HepG2 (cell line): ENCODE results near the gene NEMF. TPM values are rescaled to one million over a fixed set of nuclear protein-coding genes. Genes with fewer than 3 reads are reported as not detected.

Experiments used
- BRD4 ChIP-seq: sonication (generic); formaldehyde crosslinking; IDR thresholded peaks from 2 replicates; pipeline ENCODE4 v1.4.0; 2020; ENCODE audit warnings: missing genetic modification reagents
- MED1 ChIP-seq: sonication (generic); formaldehyde crosslinking; IDR thresholded peaks from 2 replicates; pipeline ENCODE4 v1.4.0; 2020; ENCODE audit warnings: missing genetic modification reagents
- MIER2 ChIP-seq: IDR thresholded peaks from 2 replicates; pipeline ENCODE4 v1.6.1; 2016; ENCODE audit warnings: missing biosample characterization, missing genetic modification reagents
- NCOA2 ChIP-seq: sonication (generic); formaldehyde crosslinking; IDR thresholded peaks from 2 replicates; pipeline ENCODE4 v1.8.0; 2022; ENCODE audit warnings: inconsistent platforms
- NFIB ChIP-seq: sonication (generic); formaldehyde crosslinking; IDR thresholded peaks from 2 replicates; pipeline ENCODE4 v1.9.0; 2021; ENCODE audit warnings: missing genetic modification reagents, mild to moderate bottlenecking, borderline replicate concordance
- RAD51 ChIP-seq: fragments of 450-650 bp; IDR thresholded peaks from 2 replicates; pipeline ENCODE4 v1.6.1; 2016; ENCODE audit warnings: borderline replicate concordance
- STAG1 ChIP-seq: sonication (generic); formaldehyde crosslinking; IDR thresholded peaks from 2 replicates; pipeline ENCODE4 v1.4.0; 2020; ENCODE audit warnings: missing genetic modification reagents
- STAT5B ChIP-seq: sonication (generic); formaldehyde crosslinking; IDR thresholded peaks from 2 replicates; pipeline ENCODE4 v1.4.0; 2020; ENCODE audit warnings: missing genetic modification reagents
- TAF15 ChIP-seq: fragments of 200-400 bp; formaldehyde crosslinking; IDR thresholded peaks from one replicate; pipeline ENCODE4 v1.6.1; 2018; ENCODE audit warnings: mild to moderate bottlenecking, low read depth, low read length; ENCODE audit not compliant: poor library complexity, severe bottlenecking
- ZNF124 ChIP-seq: sonication (generic); formaldehyde crosslinking; IDR thresholded peaks from 2 replicates; pipeline ENCODE4 v1.4.0; 2020; ENCODE audit warnings: missing genetic modification reagents
- ZNF605 ChIP-seq: sonication (generic); formaldehyde crosslinking; IDR thresholded peaks from 2 replicates; pipeline ENCODE4 v1.8.0; 2022; ENCODE audit warnings: mild to moderate bottlenecking, missing genetic modification reagents
- ZNF644 ChIP-seq: IDR thresholded peaks from 2 replicates; pipeline ENCODE4 v1.6.1; 2016; ENCODE audit warnings: low read depth
- ZNF749 ChIP-seq: sonication (generic); formaldehyde crosslinking; IDR thresholded peaks from 2 replicates; pipeline ENCODE4 v1.8.0; 2022; ENCODE audit warnings: mild to moderate bottlenecking, missing genetic modification reagents, moderate library complexity, borderline replicate concordance
- polyA plus RNA-seq, 8 experiments: library from polyadenylated mRNA; depleted of rRNA in 3 of 8; stranded (reverse) in 7 of 8; unstranded in 1 of 8; fragments of >200 nt; fragmentation: Illumina TruSeq in 4 of 8; extraction: Trizol in 4 of 8; gene quantifications; 2 replicates each; pipeline versions ENCODE4 v1.2.1 to v1.2.3, GENCODE V29; 2011 to 2016; ENCODE audit warnings: low read depth in 4 of 8, missing spikeins in 1 of 8, mixed read lengths in 1 of 8; ENCODE audit not compliant: insufficient read depth in 1 of 8
- total RNA-seq, 5 experiments: library from RNA; depleted of rRNA; stranded (reverse); fragments of >200 nt; fragmentation: Illumina TruSeq; extraction: Trizol; gene quantifications; 2 replicates each; pipeline ENCODE4 v1.2.3, GENCODE V29; 2016; ENCODE audit warnings: low read depth in 1 of 5
- TF ChIP-seq, protein P1 (sequence below): sonication (generic); formaldehyde crosslinking; IDR thresholded peaks from 2 replicates; pipeline ENCODE4 v1.4.0; 2020; ENCODE audit warnings: mild to moderate bottlenecking, missing genetic modification reagents
- TF ChIP-seq, protein P2 (sequence below): sonication (generic); formaldehyde crosslinking; IDR thresholded peaks from 2 replicates; pipeline ENCODE4 v1.4.0; 2020; ENCODE audit warnings: missing genetic modification reagents
- TF ChIP-seq, protein P3 (sequence below): sonication (generic); formaldehyde crosslinking; IDR thresholded peaks from 2 replicates; pipeline ENCODE4 v1.5.0; 2020; ENCODE audit warnings: missing genetic modification reagents
- TF ChIP-seq, protein P4 (sequence below): sonication (generic); formaldehyde crosslinking; IDR thresholded peaks from 2 replicates; pipeline ENCODE4 v1.4.0; 2020; ENCODE audit warnings: low read depth, mild to moderate bottlenecking, missing genetic modification reagents
- TF ChIP-seq, protein P5 (sequence below): IDR thresholded peaks from 2 replicates; pipeline ENCODE4 v1.4.0; 2020; ENCODE audit warnings: mild to moderate bottlenecking, missing genetic modification reagents

The NEMF gene
- total and polyA plus RNA-seq, 2 of the 13 experiments (the other 11 are each of a cell fraction or from before 2014, with no cell fraction given) = 21.3 to 57.9 TPM

DNA sequence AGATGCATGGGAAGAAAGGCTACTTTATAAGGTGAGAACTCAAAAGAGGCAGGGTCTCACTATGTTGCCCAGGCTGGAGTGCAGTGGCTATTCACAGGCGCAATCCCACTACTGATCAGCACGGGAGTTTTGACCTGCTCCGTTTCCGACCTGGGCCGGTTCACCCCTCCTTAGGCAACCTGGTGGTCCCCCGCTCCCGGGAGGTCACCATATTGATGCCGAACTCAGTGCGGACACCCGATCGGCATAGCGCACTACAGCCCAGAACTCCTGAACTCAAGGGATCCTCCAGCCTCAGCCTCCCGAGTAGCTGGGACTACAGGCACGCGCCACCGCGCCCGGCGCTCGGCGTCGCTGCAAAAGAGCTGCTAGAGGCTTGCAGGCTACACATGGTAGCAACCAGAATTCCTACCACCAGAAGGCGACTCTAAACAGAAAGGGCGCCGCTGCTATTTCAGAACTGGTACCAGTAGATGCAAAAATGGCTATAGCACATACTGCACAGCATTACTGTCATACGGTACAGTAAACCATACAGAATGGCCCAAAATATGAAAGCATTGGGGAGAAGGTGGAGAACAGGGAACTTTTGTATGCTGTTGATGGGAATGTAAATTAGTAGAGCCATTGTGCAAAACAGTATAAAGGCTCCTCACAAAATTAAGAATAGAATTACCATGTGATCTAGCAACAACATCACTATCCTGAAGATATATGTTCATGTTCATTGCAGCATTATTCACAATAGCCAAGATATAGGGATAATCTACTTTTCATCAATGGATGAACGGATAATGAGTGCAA, 1.2 kb upstream of the NEMF start (continued):
- TF ChIP-seq, protein P1, sequence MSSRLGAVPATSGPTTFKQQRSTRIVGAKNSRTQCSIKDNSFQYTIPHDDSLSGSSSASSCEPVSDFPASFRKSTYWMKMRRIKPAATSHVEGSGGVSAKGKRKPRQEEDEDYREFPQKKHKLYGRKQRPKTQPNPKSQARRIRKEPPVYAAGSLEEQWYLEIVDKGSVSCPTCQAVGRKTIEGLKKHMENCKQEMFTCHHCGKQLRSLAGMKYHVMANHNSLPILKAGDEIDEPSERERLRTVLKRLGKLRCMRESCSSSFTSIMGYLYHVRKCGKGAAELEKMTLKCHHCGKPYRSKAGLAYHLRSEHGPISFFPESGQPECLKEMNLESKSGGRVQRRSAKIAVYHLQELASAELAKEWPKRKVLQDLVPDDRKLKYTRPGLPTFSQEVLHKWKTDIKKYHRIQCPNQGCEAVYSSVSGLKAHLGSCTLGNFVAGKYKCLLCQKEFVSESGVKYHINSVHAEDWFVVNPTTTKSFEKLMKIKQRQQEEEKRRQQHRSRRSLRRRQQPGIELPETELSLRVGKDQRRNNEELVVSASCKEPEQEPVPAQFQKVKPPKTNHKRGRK (CRISPR knock-in tag) = no peak
- no peak for TF ChIP-seq BRD4
- no peak for TF ChIP-seq TAF15
- TF ChIP-seq STAG1 = peak; percentile 90
- peak; percentile 65 for TF ChIP-seq MED1 (CRISPR knock-in tag)
- no peak; the same call in 1 of the 2 replicates for TF ChIP-seq ZNF644
- no peak for TF ChIP-seq MIER2 (CRISPR knock-in tag)
- TF ChIP-seq, protein P2, sequence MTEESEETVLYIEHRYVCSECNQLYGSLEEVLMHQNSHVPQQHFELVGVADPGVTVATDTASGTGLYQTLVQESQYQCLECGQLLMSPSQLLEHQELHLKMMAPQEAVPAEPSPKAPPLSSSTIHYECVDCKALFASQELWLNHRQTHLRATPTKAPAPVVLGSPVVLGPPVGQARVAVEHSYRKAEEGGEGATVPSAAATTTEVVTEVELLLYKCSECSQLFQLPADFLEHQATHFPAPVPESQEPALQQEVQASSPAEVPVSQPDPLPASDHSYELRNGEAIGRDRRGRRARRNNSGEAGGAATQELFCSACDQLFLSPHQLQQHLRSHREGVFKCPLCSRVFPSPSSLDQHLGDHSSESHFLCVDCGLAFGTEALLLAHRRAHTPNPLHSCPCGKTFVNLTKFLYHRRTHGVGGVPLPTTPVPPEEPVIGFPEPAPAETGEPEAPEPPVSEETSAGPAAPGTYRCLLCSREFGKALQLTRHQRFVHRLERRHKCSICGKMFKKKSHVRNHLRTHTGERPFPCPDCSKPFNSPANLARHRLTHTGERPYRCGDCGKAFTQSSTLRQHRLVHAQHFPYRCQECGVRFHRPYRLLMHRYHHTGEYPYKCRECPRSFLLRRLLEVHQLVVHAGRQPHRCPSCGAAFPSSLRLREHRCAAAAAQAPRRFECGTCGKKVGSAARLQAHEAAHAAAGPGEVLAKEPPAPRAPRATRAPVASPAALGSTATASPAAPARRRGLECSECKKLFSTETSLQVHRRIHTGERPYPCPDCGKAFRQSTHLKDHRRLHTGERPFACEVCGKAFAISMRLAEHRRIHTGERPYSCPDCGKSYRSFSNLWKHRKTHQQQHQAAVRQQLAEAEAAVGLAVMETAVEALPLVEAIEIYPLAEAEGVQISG (CRISPR knock-in tag) = peak; percentile 61
- TF ChIP-seq, protein P3, sequence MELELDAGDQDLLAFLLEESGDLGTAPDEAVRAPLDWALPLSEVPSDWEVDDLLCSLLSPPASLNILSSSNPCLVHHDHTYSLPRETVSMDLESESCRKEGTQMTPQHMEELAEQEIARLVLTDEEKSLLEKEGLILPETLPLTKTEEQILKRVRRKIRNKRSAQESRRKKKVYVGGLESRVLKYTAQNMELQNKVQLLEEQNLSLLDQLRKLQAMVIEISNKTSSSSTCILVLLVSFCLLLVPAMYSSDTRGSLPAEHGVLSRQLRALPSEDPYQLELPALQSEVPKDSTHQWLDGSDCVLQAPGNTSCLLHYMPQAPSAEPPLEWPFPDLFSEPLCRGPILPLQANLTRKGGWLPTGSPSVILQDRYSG (CRISPR knock-in tag) = no peak
- TF ChIP-seq, protein P4, sequence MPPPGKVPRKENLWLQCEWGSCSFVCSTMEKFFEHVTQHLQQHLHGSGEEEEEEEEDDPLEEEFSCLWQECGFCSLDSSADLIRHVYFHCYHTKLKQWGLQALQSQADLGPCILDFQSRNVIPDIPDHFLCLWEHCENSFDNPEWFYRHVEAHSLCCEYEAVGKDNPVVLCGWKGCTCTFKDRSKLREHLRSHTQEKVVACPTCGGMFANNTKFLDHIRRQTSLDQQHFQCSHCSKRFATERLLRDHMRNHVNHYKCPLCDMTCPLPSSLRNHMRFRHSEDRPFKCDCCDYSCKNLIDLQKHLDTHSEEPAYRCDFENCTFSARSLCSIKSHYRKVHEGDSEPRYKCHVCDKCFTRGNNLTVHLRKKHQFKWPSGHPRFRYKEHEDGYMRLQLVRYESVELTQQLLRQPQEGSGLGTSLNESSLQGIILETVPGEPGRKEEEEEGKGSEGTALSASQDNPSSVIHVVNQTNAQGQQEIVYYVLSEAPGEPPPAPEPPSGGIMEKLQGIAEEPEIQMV (CRISPR knock-in tag) = no peak
- TF ChIP-seq NCOA2 (CRISPR knock-in tag) = no peak
- TF ChIP-seq RAD51 = no peak
- TF ChIP-seq NFIB (CRISPR knock-in tag) = no peak
- no peak; the same call in 1 of the 2 replicates for TF ChIP-seq ZNF605 (CRISPR knock-in tag)
- no peak for TF ChIP-seq STAT5B (CRISPR knock-in tag)
- peak; percentile 39; the same call in 1 of the 2 replicates for TF ChIP-seq ZNF124 (CRISPR knock-in tag)
- TF ChIP-seq ZNF749 (CRISPR knock-in tag) = no peak
- TF ChIP-seq, protein P5, sequence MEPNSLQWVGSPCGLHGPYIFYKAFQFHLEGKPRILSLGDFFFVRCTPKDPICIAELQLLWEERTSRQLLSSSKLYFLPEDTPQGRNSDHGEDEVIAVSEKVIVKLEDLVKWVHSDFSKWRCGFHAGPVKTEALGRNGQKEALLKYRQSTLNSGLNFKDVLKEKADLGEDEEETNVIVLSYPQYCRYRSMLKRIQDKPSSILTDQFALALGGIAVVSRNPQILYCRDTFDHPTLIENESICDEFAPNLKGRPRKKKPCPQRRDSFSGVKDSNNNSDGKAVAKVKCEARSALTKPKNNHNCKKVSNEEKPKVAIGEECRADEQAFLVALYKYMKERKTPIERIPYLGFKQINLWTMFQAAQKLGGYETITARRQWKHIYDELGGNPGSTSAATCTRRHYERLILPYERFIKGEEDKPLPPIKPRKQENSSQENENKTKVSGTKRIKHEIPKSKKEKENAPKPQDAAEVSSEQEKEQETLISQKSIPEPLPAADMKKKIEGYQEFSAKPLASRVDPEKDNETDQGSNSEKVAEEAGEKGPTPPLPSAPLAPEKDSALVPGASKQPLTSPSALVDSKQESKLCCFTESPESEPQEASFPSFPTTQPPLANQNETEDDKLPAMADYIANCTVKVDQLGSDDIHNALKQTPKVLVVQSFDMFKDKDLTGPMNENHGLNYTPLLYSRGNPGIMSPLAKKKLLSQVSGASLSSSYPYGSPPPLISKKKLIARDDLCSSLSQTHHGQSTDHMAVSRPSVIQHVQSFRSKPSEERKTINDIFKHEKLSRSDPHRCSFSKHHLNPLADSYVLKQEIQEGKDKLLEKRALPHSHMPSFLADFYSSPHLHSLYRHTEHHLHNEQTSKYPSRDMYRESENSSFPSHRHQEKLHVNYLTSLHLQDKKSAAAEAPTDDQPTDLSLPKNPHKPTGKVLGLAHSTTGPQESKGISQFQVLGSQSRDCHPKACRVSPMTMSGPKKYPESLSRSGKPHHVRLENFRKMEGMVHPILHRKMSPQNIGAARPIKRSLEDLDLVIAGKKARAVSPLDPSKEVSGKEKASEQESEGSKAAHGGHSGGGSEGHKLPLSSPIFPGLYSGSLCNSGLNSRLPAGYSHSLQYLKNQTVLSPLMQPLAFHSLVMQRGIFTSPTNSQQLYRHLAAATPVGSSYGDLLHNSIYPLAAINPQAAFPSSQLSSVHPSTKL (CRISPR knock-in tag) = peak; percentile 76
